AML-193 (cell line): Measurements from ENCODE around the gene PIR.

Experiments
- DNase-seq, 2 experiments: peaks; one replicate each; lab custom pipeline; 2025; lab: John Stamatoyannopoulos, UW

The PIR gene

DNA sequence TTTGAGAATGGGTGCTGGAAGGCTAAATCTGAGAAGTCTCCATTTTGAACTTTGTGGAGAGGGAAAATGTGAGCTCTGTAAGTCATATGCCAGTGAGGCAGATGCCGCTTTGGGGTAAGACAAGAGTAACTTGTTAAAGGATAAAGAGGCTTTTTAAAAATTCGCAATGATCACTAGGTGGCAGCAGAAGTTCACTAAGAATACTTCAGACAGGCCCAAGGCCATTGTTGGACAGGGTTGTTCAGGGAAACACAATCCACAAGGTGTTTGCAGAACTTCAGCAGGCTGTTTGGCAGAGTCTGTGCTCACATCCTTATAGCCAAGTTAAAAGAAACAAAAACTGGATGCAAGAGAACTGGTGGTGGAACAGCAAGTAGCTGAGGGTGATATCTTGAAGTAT, 144.1 kb downstream of the PIR start:
- peak; percentile 51 to 54 for DNase-seq

DNA sequence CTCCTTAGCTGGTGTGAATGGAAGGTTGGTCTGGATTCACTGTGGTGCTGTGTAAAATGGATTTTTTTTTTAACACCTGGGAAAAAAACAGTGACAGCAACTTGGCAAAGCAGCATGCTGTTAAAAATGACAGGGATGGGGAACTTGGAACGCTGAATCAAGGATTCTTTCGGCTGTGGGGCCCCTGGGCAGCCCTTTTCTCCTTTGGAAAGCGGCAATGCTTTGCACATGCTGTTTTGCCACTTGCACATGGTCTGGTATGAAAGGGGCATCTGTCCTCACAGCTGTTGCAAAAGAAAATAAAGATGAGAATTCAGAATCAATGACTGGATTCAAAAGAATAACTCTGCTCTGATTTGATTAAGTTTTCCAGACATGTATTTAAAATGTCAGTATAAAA, 147.2 kb downstream of the PIR start:
- no peak for DNase-seq

DNA sequence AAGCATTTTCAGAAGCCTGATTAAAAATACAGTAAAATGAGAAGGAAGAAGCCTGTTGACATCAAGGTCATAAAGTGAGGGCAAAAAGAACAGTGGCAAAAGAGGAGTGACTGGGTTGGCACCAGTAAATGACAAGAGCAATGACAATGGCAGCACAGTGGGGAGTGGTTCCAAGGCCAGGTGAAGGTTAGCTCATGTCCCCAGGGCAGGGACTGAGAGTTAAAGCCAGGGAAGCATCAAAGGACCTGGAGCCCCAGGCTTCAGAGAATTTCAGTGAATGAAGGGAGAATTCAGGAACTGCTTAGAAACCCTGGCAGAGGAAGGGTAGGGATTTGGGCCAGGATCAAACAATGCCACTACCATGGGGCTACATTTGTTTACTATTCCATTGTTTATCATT, 149.0 kb downstream of the PIR start:
- no peak for DNase-seq

DNA sequence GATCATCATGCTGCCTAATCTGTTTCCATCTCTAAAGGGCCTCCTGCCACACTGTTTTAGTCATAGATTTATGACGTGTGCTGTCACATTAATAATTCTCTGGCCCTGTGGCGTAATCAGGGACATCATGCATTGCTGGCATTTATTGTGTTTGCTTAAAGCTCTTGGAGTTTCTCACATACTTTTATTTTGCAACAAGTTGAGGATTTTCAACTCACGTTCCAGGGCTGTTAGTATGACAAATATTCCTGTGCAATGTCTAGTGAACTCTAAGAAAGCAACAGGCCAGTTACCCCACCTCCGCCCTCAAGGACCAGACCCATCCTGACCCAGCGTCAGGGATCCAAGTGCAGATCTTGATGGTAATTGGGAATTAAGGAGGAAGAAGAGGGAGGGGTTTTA, 150.1 kb downstream of the PIR start:
- no peak for DNase-seq

DNA sequence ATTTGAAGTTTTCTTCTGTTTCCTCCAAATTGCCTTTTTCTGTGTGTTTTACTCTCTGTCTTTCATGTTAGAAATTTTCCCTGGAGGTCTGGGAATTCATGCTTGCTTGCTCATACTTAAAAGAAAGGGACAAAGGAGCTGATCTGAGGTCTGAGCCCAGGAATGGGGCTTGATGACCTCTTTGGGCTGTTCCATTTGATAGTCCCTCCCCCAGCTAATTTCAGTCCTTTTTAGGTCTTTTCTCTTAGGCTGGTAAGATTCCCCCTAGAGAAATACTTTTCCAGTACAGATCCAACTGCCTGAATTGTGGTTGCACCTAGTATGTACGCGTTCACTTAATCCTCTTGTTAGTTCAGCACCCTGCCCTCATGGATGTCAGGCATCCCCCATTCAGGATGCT, 152.3 kb downstream of the PIR start:
- DNase-seq, result no peak

DNA sequence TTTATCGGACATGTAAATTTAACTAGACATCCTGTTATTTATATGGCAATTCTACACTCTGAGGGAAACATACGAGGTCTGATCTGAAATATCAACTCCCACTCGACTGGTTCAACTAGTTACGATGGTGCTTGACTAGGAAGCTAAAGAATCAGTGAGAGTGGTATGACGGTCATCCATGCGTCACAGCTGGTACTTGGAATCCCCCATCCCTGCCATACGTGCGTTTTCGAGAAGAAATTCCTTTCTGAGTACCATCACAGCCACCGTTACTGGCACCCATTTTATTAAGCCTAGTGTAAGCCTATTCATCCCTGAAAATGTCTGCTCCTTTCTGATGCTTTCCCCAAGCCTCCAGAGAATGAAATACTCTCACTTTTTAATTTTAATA, 157.1 kb downstream of the PIR start:
- DNase-seq, result no peak

DNA sequence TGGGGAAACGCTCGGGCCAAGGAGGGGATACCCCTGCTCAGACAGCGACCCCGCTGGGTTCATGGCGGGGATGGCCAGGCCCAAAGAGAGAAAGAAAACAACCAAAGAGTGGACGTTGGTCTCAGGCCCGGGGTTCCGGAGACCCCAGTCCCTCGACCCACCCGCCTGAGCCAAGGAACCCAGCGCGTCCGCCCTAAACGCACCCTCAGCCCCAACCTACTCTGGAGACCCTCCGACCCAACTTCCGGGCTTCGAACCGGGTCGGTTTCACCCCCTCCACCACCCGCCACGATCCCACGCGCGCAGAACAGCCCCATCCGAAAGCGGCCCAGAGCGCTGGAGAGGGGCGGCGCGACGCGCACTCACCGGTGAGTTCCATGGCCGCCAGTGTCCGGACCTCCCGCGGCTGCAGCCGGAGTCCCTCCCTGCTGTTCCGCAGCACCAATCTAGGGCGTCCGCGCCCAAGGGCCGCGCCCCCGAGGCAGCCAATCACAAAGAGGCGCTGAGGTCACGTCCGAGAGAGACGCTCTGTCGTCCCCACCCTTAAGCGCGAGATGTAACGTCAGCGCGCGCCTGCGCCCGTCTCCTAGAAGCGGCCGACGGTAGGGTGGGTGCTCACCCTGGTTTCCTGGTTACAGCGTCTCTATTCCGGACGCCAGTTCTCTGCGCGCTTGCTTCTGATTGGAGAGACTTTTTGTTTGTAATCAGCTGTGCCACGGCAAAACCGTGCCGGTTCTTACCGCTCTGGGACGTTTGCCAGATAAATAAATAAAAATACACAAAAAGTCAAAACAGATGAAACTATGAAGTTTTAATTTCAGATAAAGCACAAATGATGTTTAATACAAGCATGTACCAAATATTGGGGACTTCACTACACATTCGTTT, 157.8 kb downstream of the PIR start, which contains the start of gene PIGA:
PIGA (minus strand) TSS at position 389 of the 888 bp plus-strand sequence. CDS start 3,593 bp downstream, outside the sequence.
- DNase-seq, result peak; percentile 81 to 83
